Superior temporal gyrus (tissue), 1 donor: ENCODE results near the gene THAP4.
"Not testable (repeated sequence)": the region's sequence is repeated elsewhere in the genome, so short reads cannot be mapped to it uniquely, and the experiment has no call there.

Source experiments
- DNase-seq: peaks from one replicate; pipeline ENCODE4 v3.0.0-alpha.2; 2016; ENCODE audit errors: extremely low spot score

The THAP4 gene

DNA sequence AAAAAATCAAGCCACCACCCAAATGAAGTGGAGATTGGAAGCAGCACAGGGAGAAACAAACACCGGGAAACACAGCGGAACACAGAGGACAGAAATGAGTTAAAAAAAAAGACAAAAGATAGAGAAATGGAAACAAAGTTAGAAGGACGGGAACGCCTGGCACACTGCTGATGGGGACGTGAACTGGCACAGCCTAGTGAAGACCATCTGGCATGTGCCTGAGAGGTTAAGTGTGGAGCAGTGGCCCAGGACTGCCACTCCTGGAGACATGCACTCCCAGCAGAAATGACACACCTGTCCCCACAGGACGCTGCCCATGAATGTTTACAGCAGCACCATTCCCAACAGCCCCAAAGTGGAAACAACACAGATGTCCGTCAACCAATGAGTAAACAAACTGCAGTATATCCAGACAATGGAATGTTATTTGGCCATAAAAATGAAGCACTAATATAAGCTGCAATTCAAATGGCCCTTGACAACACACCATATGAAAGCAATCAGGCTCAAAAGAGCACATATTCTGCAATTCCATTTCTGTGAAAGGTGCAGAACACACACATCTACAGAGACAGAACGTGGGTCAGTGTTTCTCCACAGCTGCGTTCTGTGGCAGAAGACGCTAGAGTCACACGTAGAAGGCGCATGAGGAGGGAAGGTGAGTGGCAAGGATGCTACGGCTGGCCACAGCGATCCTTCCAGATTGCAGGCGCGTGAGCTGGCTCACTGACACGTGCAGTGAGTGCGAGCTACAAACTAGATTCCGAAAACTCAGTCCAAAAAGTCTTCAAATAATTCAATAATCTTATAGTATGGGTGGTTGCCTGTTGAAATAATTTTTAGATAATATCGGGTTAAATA, 24.6 kb downstream of the THAP4 start:
- no peak for DNase-seq

DNA sequence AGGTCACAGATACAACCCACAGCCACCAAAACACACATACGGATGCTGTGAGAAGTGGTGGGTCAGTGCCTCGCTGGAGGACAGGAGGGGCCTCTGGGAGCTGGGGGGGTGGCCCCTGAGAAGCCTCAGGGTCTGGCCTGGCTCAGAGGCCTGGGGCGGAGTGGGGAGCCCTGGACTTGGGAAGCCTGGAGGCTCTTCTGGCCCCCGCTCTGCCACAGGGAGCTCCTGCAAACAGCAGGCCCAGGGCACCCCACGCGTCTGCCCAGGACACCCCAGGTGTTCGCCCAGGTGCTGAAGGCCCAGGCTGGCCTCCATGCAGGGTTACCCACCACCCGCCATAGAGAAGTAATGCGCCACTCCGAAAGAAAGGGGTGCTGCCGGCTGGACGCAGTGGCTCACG, 25.9 kb downstream of the THAP4 start:
- no peak for DNase-seq

DNA sequence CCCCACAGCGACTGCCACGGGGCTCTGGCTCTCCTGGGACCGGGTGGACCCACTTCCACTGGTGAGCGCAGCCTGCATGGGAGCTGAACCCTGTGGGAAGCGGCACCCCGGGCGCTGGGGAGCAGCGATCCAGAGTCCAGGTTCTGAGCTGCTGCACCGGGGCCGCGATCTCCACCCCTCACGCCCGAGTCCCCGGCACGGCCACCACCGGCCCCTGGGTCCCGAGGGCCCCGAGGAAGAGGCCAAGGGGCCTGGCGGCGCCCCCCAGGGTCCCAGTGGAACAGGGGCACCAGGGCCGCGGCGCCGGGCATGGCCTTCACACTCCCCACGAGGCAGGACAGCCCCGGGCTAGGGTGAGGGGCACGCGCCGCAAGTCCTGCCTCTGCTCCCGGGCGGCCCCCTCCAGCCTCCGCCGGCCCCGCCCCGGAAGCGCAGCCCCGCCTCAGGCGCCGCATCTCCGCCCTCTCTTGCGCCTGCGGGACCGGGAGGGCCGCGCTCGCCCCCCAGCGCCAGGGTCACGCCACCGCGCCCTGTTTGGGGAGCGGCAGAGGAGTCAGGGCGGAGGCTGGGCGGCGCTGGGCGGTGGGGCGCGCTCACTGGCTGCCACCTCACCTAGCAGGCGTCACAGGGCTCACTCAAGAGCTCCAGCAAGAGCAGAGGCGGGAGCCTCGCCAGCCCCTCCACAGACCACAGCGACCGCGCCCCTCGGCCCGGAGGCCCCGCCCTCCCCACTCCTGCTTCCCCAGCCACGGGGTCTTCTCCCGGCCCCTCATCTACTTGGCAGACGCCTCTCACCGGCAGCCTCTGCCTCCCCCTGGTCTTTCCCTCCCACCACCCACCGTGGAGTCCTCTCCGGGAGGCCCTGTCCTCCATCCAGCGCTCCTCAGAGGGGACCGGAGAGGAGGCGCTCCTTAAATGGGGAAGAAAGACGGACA, 26.8 kb downstream of the THAP4 start:
- DNase-seq: peak; percentile 41

DNA sequence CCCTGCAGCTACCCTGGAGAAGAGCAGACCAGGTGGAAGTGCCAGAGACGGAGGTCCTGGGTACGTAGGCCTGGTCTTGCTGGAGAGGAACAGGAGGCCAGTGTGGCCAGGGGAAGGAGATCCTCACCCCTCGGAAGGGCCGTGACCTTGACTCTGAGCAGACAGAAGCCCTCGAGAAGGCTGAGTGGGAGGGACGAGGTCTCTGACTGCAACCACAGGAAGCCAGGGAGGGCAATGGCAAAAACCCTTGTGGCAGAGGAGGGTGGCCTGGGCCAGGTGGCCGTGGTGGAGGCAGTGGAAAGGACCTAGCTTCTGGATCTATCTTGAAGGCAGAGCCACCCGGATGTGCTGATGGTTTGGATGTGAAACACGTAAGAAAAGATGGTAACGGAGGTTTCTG, 28.1 kb downstream of the THAP4 start:
- DNase-seq: no peak

DNA sequence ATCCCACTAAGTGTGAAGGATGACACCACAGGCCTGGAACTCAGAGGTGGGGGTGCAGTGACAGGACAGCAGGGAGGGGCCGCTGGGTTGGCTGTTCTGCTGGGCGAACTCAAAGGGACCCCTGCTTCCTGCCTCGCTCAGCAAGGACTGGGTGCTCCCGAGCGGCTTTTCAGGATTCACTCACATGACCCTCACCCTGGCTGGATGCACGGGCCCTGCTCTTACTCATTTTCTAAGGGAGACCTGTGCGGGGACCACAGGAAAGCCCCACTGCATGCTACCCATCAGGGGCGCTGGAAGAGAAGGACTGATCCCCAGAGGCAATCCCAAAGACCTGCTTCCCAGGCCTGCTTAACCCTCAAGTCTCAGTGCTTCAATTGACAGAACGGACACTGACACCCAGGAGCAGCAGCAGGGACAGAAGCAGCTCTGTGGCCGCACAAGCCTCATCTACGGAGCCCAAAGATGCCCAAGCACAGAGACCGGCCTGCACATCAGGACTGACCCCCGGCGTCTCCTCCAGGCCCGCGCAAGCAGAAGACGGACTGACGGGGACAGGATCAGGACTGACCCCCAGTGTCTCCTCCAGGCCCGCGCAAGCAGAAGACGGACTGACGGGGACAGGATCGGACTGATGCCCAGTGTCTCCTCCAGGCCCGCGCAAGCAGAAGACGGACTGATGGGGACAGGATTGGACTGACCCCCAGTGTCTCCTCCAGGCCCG, 29.6 kb downstream of the THAP4 start:
- no peak for DNase-seq

DNA sequence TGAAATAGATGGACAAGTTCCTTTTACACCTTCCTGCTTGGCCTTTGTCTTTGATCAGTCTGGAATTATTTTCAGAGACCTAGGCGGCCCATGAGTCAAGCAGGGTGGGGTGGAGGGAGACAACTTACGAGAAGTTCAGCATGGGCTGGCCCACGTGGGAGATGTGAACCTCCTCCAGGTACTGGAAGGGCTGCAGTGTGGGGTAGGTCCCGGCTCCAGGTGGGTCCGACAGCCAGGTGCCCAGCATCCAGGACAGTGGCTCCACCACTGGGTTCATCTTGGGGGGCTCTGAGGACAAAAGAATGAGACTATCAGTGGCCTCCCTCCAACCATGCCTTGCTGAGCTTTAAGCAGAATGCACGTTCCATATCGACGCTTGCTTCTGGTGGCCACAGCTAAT, 30.8 kb downstream of the THAP4 start:
- no peak for DNase-seq

DNA sequence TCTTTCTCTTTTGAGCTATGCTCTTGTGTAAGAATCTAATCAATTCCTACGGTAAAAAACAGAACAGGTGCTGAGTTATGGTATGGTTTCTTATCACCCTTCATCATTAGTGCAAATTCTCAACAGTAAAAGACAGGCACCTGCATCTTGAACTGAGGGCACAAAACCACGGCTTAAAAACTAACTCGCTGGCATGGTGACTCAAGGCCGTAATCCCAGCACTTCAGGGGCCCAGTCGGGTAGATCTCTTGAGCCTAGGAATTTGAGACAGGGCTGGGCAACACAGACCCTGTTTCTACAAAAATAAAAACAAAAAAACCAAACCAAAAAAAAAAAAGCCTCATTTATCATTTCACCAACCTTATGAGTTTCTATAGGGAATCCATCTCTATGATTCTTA, 33.3 kb downstream of the THAP4 start:
- no peak for DNase-seq

DNA sequence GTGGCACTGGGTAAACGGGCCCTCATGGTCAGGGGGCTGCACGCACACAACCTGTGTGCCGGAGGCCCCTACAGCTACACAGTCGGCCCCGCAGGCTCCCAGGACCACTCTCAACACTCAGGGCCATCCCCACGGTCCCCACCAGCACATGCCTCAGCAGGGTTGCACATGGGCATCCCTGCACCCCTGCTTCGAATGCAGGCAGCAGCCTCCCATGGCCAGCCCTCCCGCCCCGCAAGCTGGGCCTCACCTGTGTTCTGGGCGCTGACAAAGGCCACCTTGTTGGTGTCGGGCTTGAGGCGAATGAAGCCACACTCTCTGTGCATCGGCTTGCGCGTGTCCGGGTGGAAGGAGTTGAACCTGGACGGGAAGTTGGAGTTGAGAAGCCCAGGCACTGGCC, 34.2 kb downstream of the THAP4 start:
- no peak for DNase-seq

DNA sequence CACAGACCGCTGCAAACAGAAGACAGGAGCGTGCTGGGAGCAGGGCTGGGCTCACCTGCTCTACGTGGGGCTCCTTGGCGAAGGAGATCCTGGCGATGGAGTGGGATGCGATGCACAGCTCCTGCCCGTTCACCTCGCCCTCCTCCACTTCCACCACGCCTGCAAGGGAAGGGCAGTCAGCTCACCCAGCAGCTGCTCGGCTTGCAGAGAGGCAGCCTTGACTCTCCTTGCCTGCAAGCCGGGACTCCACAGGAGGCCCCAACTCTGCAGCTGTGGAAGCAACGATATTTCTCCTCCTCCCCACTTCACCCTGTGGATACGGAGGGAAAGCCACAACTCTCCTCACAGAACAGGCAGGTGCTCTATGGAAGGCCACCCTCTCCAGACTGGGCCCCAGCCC, 35.1 kb downstream of the THAP4 start:
- DNase-seq: no peak

DNA sequence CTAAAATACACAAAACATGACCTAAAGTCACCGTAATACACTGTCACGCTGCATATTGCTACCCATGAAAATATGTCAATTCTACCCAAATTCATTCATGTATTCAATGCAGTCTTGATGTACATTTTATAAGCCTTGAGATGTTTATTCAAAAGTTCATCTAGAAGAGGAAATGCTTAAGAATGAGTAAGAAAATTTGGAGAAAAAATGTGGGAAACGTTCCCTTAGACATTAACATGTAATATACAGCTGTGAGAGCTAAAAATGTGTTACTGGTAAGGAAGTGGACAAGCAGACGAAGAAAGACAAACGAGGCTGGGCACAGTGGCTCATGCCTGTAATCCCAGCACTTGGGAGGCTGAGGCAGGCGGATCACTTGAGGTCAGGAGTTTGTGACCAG, 37.3 kb downstream of the THAP4 start:
- no peak for DNase-seq

DNA sequence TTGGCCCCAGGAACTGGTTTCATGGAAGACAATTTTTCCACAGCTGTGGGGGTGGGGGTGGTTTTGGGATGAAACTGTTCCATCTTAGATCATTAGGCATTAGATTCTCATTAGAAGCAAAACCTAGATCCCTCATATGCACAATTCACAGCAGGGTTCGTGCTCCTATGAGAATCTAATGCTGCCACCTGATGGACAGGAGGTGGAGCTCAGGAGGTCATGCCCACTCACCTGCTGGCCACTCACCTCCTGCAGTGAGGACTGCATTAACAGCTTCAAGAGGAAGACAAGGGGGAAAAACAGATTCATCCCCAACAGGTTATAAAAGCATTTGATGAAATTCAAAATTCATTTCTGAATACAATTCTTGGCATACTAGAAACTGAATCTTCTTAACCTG, 38.5 kb downstream of the THAP4 start:
- DNase-seq: no peak

DNA sequence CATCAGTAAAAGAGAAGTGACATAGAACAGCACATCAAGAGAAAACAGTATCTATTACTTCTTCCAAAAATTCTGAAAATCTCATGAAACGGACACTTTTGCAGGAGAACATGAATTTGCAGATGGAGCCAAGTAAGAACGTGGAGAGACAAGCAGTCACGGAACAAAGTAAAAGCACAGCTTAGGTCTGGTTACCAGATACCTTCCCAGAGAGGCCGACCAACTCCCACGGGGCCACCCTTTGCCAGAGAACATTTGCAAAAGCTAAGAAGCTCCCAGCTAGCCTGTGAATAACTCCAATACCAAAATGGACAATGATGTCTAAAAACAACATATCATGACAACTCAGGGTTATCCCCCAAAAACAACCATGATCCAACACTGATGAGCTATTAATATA, 38.9 kb downstream of the THAP4 start:
- DNase-seq: no peak

DNA sequence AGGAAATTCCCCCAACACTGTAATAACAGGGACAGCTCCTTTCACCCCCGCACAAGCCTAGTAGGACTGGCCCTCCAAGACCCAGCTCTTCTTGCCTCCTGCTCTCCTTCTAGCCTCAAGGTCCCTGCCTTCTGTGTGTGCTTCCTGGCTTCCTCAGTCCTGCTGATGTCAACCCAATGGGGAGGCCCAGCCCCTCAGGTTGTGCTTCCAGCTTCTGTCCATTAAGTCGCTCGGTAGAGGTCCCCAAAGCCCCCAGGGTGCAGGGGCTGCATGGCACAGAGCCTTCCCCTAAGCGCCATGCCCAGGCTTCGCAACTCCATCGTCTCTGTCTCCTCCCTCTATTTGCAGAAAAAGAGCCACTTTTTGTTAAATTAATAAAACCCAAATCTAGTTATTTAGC, 39.4 kb downstream of the THAP4 start:
- DNase-seq: no peak

DNA sequence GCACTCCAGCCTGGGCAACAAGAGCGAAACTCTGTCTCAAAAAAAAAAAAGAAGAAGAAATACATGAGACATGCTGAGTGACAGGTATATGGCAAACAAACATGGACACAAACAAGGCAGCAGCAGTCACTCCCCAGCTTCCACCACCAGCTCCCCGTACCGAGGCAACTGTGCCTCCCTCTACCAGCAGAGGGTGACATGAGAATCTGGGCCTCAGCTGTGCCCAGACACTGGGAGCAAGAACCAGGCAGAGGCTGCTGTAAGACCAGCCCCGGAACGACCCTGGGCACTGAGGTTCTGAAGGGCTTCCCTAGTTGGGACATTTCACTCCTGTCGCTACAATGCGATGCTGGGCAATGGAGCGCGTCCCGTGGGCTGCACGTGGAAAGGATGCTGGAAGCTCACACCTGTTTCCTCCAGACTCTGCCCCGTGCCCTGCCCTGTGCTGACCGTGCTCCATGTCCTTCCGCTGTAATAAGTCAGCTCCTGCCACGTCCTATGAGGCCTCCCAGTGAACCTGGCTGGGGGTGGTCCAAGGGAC, 41.3 kb downstream of the THAP4 start:
- DNase-seq: no peak

DNA sequence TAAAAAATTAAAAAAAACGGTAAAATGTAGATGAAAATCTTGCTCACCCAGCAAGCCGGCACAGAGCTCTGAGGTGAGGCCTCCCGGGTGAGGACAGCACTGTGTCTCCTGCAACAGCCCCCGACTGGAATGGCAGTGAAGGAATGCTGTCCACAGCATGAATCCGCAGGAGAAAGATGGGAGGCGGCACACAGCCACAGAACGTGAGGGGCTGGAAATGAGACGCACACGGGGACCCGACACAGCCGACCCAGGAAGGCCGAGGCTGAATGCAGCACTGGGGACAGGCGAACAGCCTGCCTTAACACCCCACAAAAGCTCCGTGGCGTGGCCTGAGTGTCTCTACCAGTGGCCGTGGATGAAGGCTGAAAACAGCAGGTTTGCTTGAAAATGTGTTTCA, 43.7 kb downstream of the THAP4 start:
- DNase-seq: no peak

DNA sequence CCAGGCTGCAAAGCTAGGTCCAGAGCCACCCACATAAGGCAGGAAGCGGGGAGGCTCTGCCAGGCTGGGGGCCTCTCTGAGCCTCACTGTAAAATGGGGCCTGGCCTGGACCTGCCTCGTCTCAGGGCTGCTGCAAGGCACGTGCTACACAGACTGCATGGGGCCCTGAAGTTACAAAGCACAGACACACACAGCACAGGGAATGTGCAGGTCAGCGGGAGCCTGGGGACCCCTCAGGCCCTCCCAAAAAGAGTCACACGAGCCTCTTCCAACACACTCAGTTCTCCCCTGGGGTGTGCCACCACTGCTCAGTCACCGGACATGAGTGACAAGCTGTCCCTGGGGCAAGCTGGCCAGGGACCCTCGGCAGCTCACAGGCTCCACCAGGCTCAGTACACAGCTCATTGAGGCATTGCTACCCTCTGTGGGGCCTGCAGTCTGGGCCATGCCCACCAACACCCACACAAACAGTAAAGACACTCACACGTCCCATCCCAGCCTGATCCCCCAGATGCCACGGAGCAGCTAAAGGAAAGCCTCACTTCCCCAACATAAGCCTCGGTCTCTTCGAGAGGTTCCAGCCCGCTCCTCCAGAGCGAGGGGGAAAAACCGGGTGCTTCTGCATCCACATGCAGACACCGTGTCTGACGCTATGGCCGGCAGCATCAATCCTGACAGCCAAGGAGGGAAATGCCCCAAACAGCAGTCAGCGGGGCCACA, 44.7 kb downstream of the THAP4 start:
- DNase-seq: no peak

DNA sequence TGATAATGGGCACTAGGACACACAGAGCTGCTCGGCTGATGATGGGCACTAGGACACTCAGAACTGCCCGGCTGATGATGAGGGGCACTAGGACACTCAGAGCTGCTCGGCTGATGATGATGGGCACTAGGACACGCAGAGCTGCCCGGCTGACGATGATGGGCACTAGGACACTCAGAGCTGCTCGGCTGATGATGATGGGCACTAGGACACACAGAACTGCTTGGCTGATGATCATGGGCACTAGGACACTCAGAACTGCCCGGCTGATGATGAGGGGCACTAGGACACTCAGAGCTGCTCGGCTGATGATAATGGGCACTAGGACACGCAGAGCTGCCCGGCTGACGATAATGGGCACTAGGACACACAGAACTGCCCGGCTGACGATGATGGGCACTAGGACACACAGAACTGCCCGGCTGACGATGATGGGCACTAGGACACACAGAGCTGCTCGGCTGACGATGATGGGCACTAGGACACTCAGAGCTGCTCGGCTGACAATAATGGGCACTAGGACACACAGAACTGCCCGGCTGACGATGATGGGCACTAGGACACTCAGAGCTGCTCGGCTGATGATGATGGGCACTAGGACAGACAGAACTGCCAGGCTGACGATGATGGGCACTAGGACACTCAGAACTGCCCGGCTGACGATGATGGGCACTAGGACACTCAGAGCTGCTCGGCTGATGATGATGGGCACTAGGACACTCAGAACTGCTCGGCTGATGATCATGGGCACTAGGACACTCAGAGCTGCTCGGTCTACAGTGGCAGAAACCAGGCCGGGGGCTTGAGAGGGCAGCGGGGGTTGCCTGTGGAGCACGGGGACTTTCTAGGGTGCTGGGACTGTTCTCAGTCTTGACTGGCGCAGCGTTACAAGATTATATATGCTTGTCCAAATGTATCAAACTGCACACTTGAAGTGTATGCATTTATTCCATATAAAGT, 46.2 kb downstream of the THAP4 start:
- not testable (repeated sequence) for DNase-seq

DNA sequence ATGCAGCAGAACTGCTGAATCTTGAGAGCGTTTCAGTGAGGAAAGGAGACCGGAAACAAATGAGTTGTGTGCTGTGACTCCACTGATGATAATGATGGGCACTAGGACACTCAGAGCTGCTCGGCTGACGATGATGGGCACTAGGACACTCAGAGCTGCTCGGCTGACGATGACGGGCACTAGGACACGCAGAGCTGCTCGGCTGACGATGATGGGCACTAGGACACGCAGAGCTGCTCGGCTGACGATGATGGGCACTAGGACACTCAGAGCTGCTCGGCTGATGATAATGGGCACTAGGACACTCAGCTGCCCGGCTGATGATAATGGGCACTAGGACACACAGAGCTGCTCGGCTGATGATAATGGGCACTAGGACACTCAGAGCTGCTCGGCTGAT, 47.1 kb downstream of the THAP4 start:
- DNase-seq: not testable (repeated sequence)

DNA sequence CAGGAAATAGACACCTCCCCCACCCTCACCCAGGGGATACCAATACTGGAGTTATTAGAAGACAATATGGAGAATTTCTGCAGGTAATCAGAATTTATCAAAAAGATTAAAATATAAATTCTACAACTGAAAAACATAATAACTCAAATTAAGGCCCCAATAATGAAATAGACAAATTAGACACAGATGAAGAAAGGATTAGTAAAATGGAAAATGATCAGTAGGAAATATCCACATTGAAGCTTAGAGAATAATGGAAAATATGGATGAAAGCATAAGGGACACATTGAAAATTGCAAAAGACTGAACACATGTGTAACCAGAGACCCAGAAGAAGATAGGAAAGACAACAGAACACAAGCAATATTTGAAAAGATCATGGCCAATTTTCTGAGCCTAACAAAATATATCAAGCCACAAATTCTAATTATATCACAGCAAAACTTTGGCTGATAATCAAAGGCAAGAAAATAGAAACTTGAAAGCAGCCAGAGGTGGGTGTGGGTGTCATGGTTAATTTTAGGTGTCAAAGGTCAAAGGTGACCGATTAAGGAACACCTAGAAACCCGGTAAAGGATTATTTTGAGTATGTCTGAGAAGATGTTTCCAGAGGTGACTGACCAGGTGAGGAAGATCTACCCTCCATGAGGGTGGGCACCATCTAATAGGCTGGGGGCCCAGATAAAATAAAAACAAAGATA, 50.2 kb downstream of the THAP4 start:
- DNase-seq: no peak
